Inferior parietal cortex (tissue), 1 donor: ENCODE measurements around the gene CLDN22.
"Not testable (repeated sequence)": the region's sequence is repeated elsewhere in the genome, so short reads cannot be mapped to it uniquely, and the experiment has no call there.

Experiments
- DNase-seq: peaks from one replicate; pipeline ENCODE4 v3.0.0-alpha.2; 2016; ENCODE audit errors: extremely low spot score

Gene CLDN22

GRCh38 chr4:183347146-183347545, 27.1 kb upstream of the CLDN22 start:
- no peak for DNase-seq

- no peak for DNase-seq
These were observed 25.2 kb upstream of the CLDN22 start for GRCh38 chr4:183345261-183345660.

GRCh38 chr4:183344523-183345255, 24.6 kb upstream of the CLDN22 start:
- DNase-seq = no peak

DNA sequence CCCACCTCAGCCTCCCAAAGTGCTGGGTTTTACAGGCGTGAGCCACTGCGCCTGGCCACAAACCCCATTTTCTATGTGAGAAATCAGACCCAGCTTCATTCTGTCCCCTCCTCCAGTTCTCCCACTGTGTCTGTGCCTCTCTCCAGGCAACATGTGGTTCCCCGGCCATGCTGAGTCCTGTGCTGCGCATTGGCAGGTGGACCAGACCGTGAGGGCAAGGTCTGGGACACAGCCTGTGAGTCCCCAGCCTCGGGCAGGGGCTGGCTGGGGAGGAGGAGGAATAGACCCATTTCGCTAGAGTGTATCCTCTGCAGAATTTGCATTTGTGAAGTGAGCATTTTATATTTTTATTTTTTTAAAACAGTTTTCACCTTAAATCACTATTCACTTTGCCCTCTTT, 23.7 kb upstream of the CLDN22 start:
- DNase-seq = no peak

DNA sequence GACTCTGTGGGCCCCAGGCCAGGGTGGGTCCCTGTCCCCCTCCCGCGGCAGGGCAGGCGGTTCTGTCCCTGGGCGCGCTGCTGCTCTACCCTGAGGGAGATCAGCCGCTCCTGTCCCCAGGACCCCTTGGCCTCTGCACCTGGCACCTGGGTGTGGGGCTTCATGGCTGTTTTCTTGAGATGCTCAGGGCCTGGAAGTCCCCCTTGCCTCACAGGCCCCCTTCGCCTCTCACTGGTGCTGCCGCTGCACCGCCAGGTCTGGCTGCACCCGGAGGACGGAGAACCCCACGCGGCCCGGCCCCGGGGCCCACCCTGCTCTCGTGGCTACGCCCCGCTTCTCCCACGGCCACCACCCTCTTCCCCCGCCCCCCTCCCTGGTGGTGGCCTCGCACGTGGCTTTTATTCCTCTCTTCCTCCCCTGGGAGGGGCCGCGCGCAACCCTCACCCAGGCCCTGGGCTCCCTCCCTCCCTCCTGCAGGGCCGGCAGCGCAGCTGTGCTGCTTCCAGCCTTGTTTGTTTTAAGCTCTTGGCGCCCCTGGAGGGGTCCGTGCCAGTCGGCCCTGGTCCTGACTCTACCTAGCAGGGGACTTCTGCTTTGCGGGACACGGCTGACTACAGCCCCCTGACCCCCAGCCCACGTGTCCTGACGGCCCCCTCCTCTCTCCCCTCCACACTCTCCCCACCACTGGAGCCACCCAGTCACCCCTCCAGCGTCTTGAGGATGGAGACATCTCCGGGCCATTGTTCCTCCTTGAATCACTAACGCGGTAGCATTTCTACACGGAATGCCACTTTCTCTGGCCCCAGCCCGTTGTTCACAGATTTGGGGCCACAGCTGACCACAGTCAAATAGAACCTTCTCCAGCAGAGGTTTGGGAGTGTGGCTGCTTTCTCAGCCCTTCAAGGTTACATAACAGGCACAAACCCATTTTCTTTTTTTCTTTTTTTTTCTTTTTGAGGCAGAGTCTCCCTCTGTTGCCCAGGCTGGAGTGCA, 22.8 kb upstream of the CLDN22 start:
- DNase-seq = no peak

DNA sequence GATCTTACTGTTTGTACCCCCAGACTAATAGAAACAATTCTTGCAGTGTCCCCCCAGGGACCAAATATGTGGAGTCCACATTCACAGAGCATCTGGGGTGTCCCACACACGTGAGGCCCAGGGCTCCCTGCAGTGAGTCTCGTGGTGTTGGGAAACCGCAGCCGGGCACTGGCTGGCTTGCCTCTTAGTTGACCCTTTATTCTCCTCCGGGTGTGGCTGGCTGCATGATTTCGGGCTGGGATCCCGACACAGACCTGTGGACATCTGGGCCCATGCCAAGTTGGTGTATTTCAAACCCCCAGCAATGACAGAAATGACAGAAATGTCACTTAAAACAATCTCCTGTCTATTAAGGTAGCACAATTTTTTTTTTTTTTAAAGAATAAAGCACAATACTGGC, 17.8 kb upstream of the CLDN22 start:
- DNase-seq = no peak

- DNase-seq = no peak
These were observed 17.3 kb upstream of the CLDN22 start for GRCh38 chr4:183337349-183337748.

GRCh38 chr4:183335369-183335940, 15.4 kb upstream of the CLDN22 start:
- no peak for DNase-seq

GRCh38 chr4:183333983-183334382, 13.9 kb upstream of the CLDN22 start:
- no peak for DNase-seq

DNA sequence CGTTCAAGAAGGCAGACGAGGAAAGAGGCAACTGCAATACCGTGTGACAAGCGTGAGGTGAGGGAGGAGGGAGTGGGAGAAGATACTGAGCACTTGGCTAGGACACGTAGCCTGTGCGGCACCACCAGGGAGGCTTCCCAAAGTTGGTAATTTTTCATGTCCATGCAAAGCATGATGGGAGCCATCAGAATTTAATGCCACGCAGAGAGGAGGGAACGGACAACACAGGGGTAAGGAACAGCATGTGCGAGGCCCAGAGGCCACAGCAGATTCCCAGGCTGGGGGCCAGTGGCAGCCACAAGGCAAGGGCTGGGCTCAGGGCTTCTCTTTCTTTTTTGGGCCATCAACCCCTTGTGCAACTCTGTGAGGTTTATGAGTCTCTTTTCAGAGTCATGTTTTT, 13.1 kb upstream of the CLDN22 start:
- no peak for DNase-seq

DNA sequence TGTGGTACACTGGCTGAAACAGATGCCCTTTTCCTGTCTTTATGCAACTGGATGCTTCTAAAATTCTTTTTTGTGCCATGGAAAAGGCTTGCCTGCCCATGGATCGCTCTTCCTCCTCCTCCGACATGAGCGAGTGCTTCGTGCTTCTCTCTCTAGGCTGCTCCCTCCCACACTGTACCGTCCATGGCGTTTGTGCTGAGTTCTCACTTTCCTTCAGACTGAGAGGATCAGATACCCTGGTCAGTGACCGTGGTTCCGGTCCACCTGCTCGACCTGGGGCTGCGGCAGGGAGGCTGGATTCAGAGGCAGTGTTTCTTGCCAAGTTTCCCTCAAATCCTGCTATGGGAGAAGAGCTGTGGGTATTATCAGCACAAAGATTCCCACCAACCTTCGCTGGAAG, 12.4 kb upstream of the CLDN22 start:
- no peak for DNase-seq

GRCh38 chr4:183330841-183331240, 10.8 kb upstream of the CLDN22 start:
- no peak for DNase-seq

DNA sequence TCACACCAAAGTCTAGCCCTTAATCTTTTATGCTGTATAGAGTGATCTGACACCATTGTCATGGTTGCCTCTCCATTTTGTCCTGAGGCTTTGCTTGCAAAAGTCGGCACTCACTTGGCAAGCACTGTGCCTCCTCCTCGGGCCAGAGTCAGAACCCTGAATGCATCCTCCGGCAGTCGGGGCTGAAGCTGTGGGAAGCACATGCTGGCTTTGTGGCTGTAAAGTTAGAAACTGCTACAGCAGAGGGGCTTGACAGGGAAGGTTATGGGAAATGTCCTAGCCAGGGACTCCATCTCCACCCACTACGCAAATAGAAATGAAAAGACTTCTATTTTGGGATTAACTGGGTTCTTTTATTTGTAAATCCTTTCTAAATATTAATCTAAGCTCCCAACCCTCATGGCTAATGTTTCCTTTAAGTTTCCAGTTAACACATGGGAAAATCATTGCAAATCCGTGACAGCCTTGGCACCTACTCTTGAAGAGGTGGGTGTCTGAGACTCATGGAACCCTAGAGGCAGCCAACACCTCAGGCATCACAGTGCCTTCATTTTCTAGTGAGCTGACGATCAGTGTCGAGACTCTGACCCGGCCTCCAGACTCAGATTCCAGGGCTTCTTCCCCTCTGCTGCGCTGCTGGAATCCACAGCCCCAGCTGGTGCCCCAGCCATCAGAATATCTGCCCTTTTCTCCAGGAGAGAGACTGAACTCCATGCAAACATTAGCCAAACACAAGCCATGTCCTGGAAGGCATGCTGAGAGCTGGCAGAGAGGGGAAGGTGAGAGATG, 10.1 kb upstream of the CLDN22 start:
- DNase-seq = no peak

GRCh38 chr4:183329244-183329643, 9.2 kb upstream of the CLDN22 start:
- no peak for DNase-seq

DNA sequence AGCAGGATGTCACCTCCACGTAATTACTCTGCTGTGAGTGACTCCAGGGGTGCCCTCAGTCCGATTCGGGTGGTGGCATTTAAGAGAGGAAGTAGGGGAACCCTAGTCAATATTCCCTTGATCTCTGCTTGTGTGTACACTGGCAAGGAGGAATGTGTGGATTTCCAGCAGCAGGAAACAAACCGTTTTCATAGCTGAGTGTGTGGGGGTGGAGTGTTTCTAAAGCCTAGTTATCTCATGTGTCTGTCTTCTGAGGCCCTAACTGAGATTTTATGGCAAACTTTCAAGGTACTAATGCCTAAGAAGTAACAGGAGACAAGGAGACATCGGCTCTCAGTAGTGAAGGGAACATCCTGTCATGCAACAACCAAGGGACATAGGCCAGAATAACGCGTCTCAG, 8.8 kb upstream of the CLDN22 start:
- DNase-seq = peak; percentile 16

DNA sequence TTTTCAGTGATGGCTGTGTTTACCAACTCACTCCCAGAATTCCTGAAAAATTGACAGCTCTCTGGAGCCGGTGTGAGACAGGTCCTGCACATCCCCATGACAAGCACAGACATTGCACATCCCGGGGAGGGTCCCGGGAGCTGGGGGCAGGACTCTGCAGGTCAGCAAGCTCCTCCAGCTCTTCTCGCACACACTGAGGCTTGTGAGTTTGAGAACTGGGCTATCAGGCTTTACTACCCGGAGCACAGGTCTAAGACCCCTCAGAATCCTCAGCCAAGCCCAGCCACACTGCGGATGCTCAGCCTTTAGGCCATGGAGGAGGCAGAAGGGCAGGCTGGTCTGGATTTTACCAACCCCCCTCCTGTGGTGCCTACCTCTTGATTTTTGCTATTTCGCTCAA, 7.8 kb upstream of the CLDN22 start:
- no peak for DNase-seq

- no peak for DNase-seq
These were observed 6.8 kb upstream of the CLDN22 start for GRCh38 chr4:183326853-183327252.

- DNase-seq = not testable (repeated sequence)
These were observed 6.3 kb upstream of the CLDN22 start for GRCh38 chr4:183326387-183326786.

DNA sequence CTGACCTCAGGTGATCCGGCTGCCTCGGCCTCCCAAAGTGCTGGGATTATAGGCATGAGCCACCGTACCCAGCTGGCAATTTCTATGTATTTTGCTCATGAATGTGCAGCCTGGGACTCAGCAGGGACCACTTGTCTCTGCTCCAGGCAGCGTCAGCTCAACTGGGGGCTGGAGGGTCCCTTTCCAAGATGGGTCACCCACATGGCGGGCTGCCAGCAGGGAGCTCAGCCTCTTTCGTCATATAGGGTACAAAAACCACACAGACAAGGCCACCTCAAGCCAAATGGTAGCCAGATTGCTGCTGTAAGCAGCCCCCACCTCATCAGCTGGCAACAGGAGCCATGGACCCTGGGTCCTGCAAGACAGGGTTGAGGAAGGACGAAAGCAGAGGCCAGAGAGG, 4.5 kb upstream of the CLDN22 start:
- no peak for DNase-seq

DNA sequence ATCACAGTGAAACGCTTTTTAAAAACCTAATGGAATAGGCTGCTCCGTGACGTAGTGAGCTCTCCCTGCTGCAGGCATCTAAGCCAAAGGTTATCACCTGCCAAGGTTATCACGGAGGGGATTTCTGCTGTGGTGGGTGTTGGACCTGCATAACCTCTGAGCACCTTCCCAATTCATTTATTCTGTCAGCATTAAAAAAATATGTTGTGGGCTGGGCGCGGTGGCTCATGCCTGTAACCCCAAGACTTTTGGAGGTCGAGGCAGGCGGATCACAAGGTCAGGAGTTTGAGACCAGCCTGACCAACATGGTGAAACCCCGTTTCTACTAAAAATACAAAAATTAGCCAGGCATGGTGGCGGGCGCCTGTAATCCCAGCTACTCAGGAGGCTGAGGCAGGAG, 4.0 kb upstream of the CLDN22 start:
- DNase-seq = not testable (repeated sequence)

DNA sequence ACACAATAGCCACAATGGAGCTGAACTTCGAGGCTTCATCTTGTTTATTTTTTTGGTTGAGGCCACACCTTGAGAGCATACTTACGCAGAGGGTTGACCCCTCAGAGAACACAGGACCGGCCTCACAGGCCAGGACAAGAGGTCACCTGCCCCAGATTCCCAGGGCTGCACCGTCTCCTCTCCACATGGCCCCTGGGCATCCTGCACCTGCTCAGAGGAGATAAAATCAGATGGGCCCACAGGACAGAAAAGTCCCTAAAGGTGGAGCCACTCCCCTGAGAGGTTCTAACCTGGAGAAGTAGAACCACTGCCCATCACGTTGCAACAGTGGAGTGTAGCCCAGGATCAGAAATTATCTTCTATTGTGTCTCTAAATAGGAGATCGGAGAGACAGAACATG, 3.2 kb upstream of the CLDN22 start:
- DNase-seq = no peak

GRCh38 chr4:183322326-183322725, 2.2 kb upstream of the CLDN22 start, which contains the start of gene CLDN24:
Gene CLDN24 (minus strand): TSS chr4:183322426. CDS start chr4:183322426, 0 bp downstream.
- DNase-seq = no peak
